HepG2 (cell line): Measurements from ENCODE around the gene SNCAIP. TPM values are rescaled to one million over a fixed set of nuclear protein-coding genes. Genes with fewer than 3 reads are reported as not detected.

ENCODE experiments used
- ATAC-seq: fragments of 200-7000 bp; cut with Tn5 transposase; 3 replicates; pipeline ENCODE4 v1.9.1; 2020; ENCODE audit warnings: mild to moderate bottlenecking, moderate library complexity
- BruUV-seq: library from RNA; stranded (reverse); fragments of 400-500 nt; replicated peaks from 2 replicates; lab custom pipeline; 2021; lab: Mats Ljungman, UMichigan
- CTCF ChIA-PET: fragments of 300-600 bp; formaldehyde crosslinking; extraction: SDS; loops from one replicate; lab custom pipeline; 2021; ENCODE audit warnings: low total read pairs, inconsistent platforms, low intra/inter-chr PET ratio; lab: Yijun Ruan, JAX
- POLR2A ChIA-PET: fragments of 350-600 bp; sonication (Branson Sonifier 250); formaldehyde crosslinking; loops from one replicate; lab custom pipeline; 2020; ENCODE audit warnings: antibody characterized with exemption, inconsistent platforms; lab: Yijun Ruan, JAX
- DNase-seq: peaks from one replicate; pipeline ENCODE4 v3.0.0-alpha.2; 2015; ENCODE audit warnings: low spot score
- FAIRE-seq: peaks from 3 replicates; lab custom pipeline; 2011; peaks lifted over from hg19 to GRCh38; lab: Jason Lieb, UNC
- H2AFZ ChIP-seq: one replicate; pipeline ENCODE4 v1.6.1; 2011; ENCODE audit warnings: low read length, inconsistent platforms
- H3K27ac ChIP-seq: fragments of 300-600 bp; 3 replicates; pipeline ENCODE4 v1.8.0; 2011; ENCODE audit warnings: mixed run types, mild to moderate bottlenecking, mixed read lengths, low read length, inconsistent platforms; ENCODE audit not compliant: insufficient read depth; ENCODE audit errors: extremely low read length
- H3K27me3 ChIP-seq, 2 experiments: fragments of 200-600 bp in 1 of 2; 2 replicates in 1 of 2; 3 replicates in 1 of 2; pipeline versions ENCODE4 v1.6.0 to v1.8.0; 2011; ENCODE audit warnings: low read length in 2 of 2, mild to moderate bottlenecking in 2 of 2, moderate library complexity in 2 of 2, inconsistent platforms in 1 of 2; ENCODE audit not compliant: insufficient read depth in 2 of 2, control insufficient read depth in 1 of 2
- H3K36me3 ChIP-seq, 2 experiments: fragments of 200-600 bp in 1 of 2; replicated peaks in 1 of 2; 2 replicates in 1 of 2; 3 replicates in 1 of 2; pipeline versions ENCODE4 v1.5.1 to v1.8.0; 2011; ENCODE audit warnings: low read length in 2 of 2, inconsistent platforms in 1 of 2; ENCODE audit not compliant: insufficient read depth in 2 of 2, control insufficient read depth in 1 of 2
- H3K4me1 ChIP-seq: 2 replicates; pipeline ENCODE4 v1.5.1; 2012; ENCODE audit warnings: low read length, inconsistent platforms; ENCODE audit not compliant: insufficient read depth
- H3K4me2 ChIP-seq: 2 replicates; pipeline ENCODE4 v1.6.0; 2011; ENCODE audit warnings: low read depth, low read length, inconsistent platforms
- H3K4me3 ChIP-seq, 3 experiments: fragments of 200-600 bp in 1 of 3; sonication (generic), shearing (Covaris generic) in 1 of 3; replicated peaks in 1 of 3; 2 replicates each; pipeline ENCODE4 v1.5.1; 2011 to 2016; ENCODE audit warnings: low read length in 3 of 3, inconsistent platforms in 2 of 3, low read depth in 2 of 3, mild to moderate bottlenecking in 2 of 3, control low read depth in 1 of 3, mixed read lengths in 1 of 3; ENCODE audit not compliant: insufficient read depth in 1 of 3
- H3K79me2 ChIP-seq: one replicate; pipeline ENCODE4 v1.6.1; 2011; ENCODE audit warnings: low read length, inconsistent platforms; ENCODE audit not compliant: insufficient read depth
- H3K9ac ChIP-seq: 2 replicates; pipeline ENCODE4 v1.6.0; 2011; ENCODE audit warnings: mild to moderate bottlenecking, low read depth, low read length, inconsistent platforms; ENCODE audit not compliant: insufficient read depth
- H3K9me3 ChIP-seq: 2 replicates; pipeline ENCODE4 v1.5.1; 2012; ENCODE audit warnings: mild to moderate bottlenecking, low read length
- H4K20me1 ChIP-seq: 2 replicates; pipeline ENCODE4 v1.6.0; 2011; ENCODE audit warnings: inconsistent platforms, mild to moderate bottlenecking, low read length, moderate library complexity; ENCODE audit not compliant: insufficient read depth
- ATF4 ChIP-seq, 2 experiments: fragments of 450-650 bp in 1 of 2; sonication (generic) in 1 of 2; formaldehyde crosslinking; IDR thresholded peaks; 2 replicates each; pipeline versions ENCODE4 v1.5.0 to v1.8.0; 2020 to 2022; ENCODE audit warnings: mild to moderate bottlenecking in 1 of 2, missing genetic modification reagents in 1 of 2
- ERF ChIP-seq: IDR thresholded peaks from 2 replicates; pipeline ENCODE4 v1.6.1; 2018; ENCODE audit warnings: missing biosample characterization, missing genetic modification reagents
- FOXK2 ChIP-seq: fragments of 450-650 bp; IDR thresholded peaks from 2 replicates; pipeline ENCODE4 v1.6.1; 2016
- FOXP4 ChIP-seq: sonication (generic); formaldehyde crosslinking; IDR thresholded peaks from 2 replicates; pipeline ENCODE4 v1.4.0; 2020; ENCODE audit warnings: missing genetic modification reagents
- GATAD2A ChIP-seq: IDR thresholded peaks from 2 replicates; pipeline ENCODE4 v1.6.1; 2016
- KAT8 ChIP-seq: IDR thresholded peaks from 2 replicates; pipeline ENCODE4 v1.6.1; 2016; ENCODE audit warnings: missing genetic modification reagents, missing compliant biosample characterization
- MBD4 ChIP-seq: IDR thresholded peaks from 2 replicates; pipeline ENCODE4 v1.6.1; 2012; ENCODE audit warnings: low read length, inconsistent platforms, borderline replicate concordance
- NCOA2 ChIP-seq: sonication (generic); formaldehyde crosslinking; IDR thresholded peaks from 2 replicates; pipeline ENCODE4 v1.8.0; 2022; ENCODE audit warnings: inconsistent platforms
- NPAS2 ChIP-seq: sonication (generic); formaldehyde crosslinking; IDR thresholded peaks from 2 replicates; pipeline ENCODE4 v1.8.0; 2022; ENCODE audit warnings: mild to moderate bottlenecking, missing genetic modification reagents, borderline replicate concordance
- PAX8 ChIP-seq: sonication (generic); formaldehyde crosslinking; IDR thresholded peaks from 2 replicates; pipeline ENCODE4 v1.8.0; 2022; ENCODE audit warnings: mild to moderate bottlenecking, missing genetic modification reagents, borderline replicate concordance
- POLR2G ChIP-seq: fragments of 200-400 bp; formaldehyde crosslinking; IDR thresholded peaks from 2 replicates; pipeline ENCODE4 v1.6.1; 2018; ENCODE audit warnings: mild to moderate bottlenecking, low read depth, low read length, moderate library complexity
- SIX1 ChIP-seq: sonication (generic); formaldehyde crosslinking; IDR thresholded peaks from 2 replicates; pipeline ENCODE4 v1.4.0; 2020; ENCODE audit warnings: missing genetic modification reagents, borderline replicate concordance
- SSRP1 ChIP-seq: IDR thresholded peaks from 2 replicates; pipeline ENCODE4 v1.6.1; 2016; ENCODE audit warnings: control low read depth
- ZNF10 ChIP-seq: sonication (generic); formaldehyde crosslinking; IDR thresholded peaks from 2 replicates; pipeline ENCODE4 v1.4.0; 2020; ENCODE audit warnings: mild to moderate bottlenecking, low read depth, missing genetic modification reagents, borderline replicate concordance
- ZNF33B ChIP-seq: sonication (generic); formaldehyde crosslinking; IDR thresholded peaks from 2 replicates; pipeline ENCODE4 v1.5.1; 2020; ENCODE audit warnings: mild to moderate bottlenecking, missing genetic modification reagents
- whole genome bisulfite sequencing: methylation state at CpG from one replicate; pipeline ENCODE4 v1.1.6; 2017; ENCODE audit warnings: low lambda C conversion rate; 5-methylcytosine and 5-hydroxymethylcytosine counted together
- in situ Hi-C: cut with HindIII; loops from 2 replicates; pipeline ENCODE4 v1.10.0; 2017; ENCODE audit warnings: low pct_unique_long_range_greater_than_20kb; ENCODE audit not compliant: extremely low pct_ligation_motif_present
- intact Hi-C: fragments of 100-400 bp; cut with micrococcal nuclease; formaldehyde crosslinking; loops from one replicate; pipeline ENCODE4 v1.10.0; 2022; ENCODE audit not compliant: unreplicated experiment
- polyA plus RNA-seq, 8 experiments: library from polyadenylated mRNA; depleted of rRNA in 3 of 8; stranded (reverse) in 7 of 8; unstranded in 1 of 8; fragments of >200 nt; fragmentation: Illumina TruSeq in 4 of 8; extraction: Trizol in 4 of 8; gene quantifications; 2 replicates each; pipeline versions ENCODE4 v1.2.1 to v1.2.3, GENCODE V29; 2011 to 2016; ENCODE audit warnings: low read depth in 4 of 8, missing spikeins in 1 of 8, mixed read lengths in 1 of 8; ENCODE audit not compliant: insufficient read depth in 1 of 8
- total RNA-seq, 5 experiments: library from RNA; depleted of rRNA; stranded (reverse); fragments of >200 nt; fragmentation: Illumina TruSeq; extraction: Trizol; gene quantifications; 2 replicates each; pipeline ENCODE4 v1.2.3, GENCODE V29; 2016; ENCODE audit warnings: low read depth in 1 of 5

The SNCAIP gene
- total and polyA plus RNA-seq, 2 of the 13 experiments (the other 11 are each of a cell fraction or from before 2014, with no cell fraction given) = not detected

DNA sequence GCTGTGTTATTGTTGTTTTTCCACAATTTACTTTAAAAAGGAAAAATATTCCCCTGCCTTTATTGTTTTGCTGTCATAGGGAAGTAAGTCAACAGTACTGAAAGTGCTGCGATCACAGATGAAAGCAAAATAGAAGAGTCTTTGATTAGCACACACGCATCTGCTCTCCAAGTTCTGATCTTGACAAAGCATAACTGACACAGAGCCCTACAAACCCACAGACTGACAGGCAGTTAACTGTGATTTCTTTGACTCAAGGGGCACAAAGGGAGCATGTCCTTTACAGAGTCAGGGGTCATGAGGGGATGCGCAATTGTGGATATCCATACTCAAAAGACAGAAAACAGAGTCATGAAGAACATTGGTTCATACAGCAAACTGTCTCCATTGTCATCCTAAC lies 123.7 kb downstream of the SNCAIP start:
- no peaks in the 10 kb centered on the region for H3K27me3 ChIP-seq
- no peaks in the 10 kb centered on the region for H3K4me1 ChIP-seq
- no peak overlapping the region for H3K9ac ChIP-seq
- DNase-seq = no peak
- FAIRE-seq = no peak
- TF ChIP-seq ZNF33B (CRISPR knock-in tag) = no peak
- no peak for TF ChIP-seq GATAD2A (CRISPR knock-in tag)
- no peak for TF ChIP-seq POLR2G
- no peak for TF ChIP-seq NCOA2
- no peak for TF ChIP-seq ERF (CRISPR knock-in tag)
- TF ChIP-seq ZNF10 = no peak
- TF ChIP-seq NPAS2 (CRISPR knock-in tag) = no peak
- no peak for TF ChIP-seq KAT8 (CRISPR knock-in tag)
- TF ChIP-seq FOXP4 (CRISPR knock-in tag) = no peak
- WGBS = 55% methylated on average over 3 of the region's 3 CpGs
- no peaks in the 10 kb centered on the region for H3K79me2 ChIP-seq
- H3K27ac ChIP-seq = no peak overlapping the region
- CTCF ChIA-PET = no interaction called here
- no peak overlapping the region for H3K4me2 ChIP-seq
- no peaks in the 10 kb centered on the region for H3K36me3 ChIP-seq
- no TSS peak for BruUV-seq
- in situ Hi-C loops (no loop called here), intact Hi-C loops (no loop called here)
- no peak overlapping the region for H2AFZ ChIP-seq
- no peak for ATAC-seq
- no peak overlapping the region for H3K4me3 ChIP-seq
- POLR2A ChIA-PET = no interaction called here
- no peaks in the 10 kb centered on the region for H4K20me1 ChIP-seq
- no peaks in the 10 kb centered on the region for H3K9me3 ChIP-seq

DNA sequence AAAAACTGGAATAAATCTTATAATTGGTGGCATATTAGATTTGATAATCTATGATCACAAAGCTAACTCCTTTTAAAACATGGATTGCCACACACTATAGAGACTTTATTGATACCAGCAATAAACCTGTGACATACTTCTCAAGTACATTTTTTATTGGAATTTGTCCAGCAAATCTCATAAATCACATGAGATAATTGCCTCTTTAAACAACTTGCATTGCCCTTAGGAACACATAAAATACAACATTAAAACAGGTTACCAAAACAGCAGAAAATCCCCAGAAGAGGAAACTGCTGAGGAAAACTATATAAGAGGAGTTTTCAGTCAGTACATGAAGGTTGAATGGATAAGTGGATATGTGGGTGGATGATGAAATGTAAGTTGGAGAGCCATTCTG lies 124.6 kb downstream of the SNCAIP start:
- Histone ChIP-seq H3K27ac (no peak overlapping the region), H3K27me3 (no peaks in the 10 kb centered on the region), H2AFZ (no peak overlapping the region), H3K9ac (no peak overlapping the region), H3K4me2 (no peak overlapping the region), H3K79me2 (no peaks in the 10 kb centered on the region), H3K9me3 (no peaks in the 10 kb centered on the region), H3K4me1 (no peaks in the 10 kb centered on the region), H4K20me1 (no peaks in the 10 kb centered on the region), H3K36me3 (no peaks in the 10 kb centered on the region), H3K4me3 (no peak overlapping the region)
- BruUV-seq = no TSS peak
- CTCF ChIA-PET = no interaction called here
- intact Hi-C loops (no loop called here), in situ Hi-C loops (no loop called here)
- FAIRE-seq (no peak), DNase-seq (no peak), ATAC-seq (no peak)
- POLR2A ChIA-PET = no interaction called here
- no peak for TF ChIP-seq FOXK2
- no peak for TF ChIP-seq MBD4
- no peak for TF ChIP-seq PAX8 (CRISPR knock-in tag)
- no peak for TF ChIP-seq ATF4 (CRISPR knock-in tag; IDR thresholded peaks at IDR 0.05)
- no peak for TF ChIP-seq SIX1 (CRISPR knock-in tag)
- no peak for TF ChIP-seq SSRP1
